Measurements from ENCODE around the gene GSDME.

The GSDME gene

GRCh38 chr7:24657980-24658379 is 99.3 kb downstream of the GSDME start:
- Histone ChIP-seq H3K27ac (ENCODE audit: extremely low read depth, low read depth, low read length) (no peak overlapping the region), H3K9me3 (ENCODE audit: control insufficient read depth, insufficient read depth, low read depth, low read length) (no peaks in the 10 kb centered on the region), H3K4me3 (ENCODE audit: low read depth, low read length) (no peak overlapping the region), H3K4me1 (ENCODE audit: control insufficient read depth, insufficient read depth, low read length) (no peaks in the 10 kb centered on the region), H3K36me3 (ENCODE audit: control insufficient read depth in 2 of 2, insufficient read depth in 1 of 2, low read length in 2 of 2) (no peaks in the 10 kb centered on the region; a peak in 1 of 3 replicates)
- ChIA-PET CTCF (no interaction called here), POLR2A (no interaction called here)
- no peak for TF ChIP-seq KLF7 (tag by site-specific recombination; IDR thresholded peaks at IDR 0.05; ENCODE audit: borderline replicate concordance)
- no peak for TF ChIP-seq ZNF239 (tag by site-specific recombination; IDR thresholded peaks at IDR 0.05)
- TF ChIP-seq REPIN1 (tag by site-specific recombination; IDR thresholded peaks at IDR 0.05; ENCODE audit: low read depth), result no peak
- no peak for TF ChIP-seq ZNF426 (tag by site-specific recombination; IDR thresholded peaks at IDR 0.05)
- no peak for TF ChIP-seq KLF9 (tag by site-specific recombination; IDR thresholded peaks at IDR 0.05; ENCODE audit: low read depth)
- TF ChIP-seq ZNF529 (tag by site-specific recombination; IDR thresholded peaks at IDR 0.05; ENCODE audit: insufficient replicate concordance), result no peak
- no peak for TF ChIP-seq ZFP41 (tag by site-specific recombination; IDR thresholded peaks at IDR 0.05; ENCODE audit: borderline replicate concordance)

GRCh38 chr7:24656608-24657007 is 100.7 kb downstream of the GSDME start:
- POLR2A ChIA-PET, result no interaction called here
- CTCF ChIA-PET, result interaction anchor here (0.5 to 1.0 kb wide), 6 partner anchors 9 to 405 kb away, joined by 3 to 4 read pairs (median 3); no protein-coding TSS in a partner anchor
- Histone ChIP-seq H3K27ac (ENCODE audit: extremely low read depth, low read depth, low read length) (no peak overlapping the region), H3K4me1 (ENCODE audit: control insufficient read depth, insufficient read depth, low read length) (no peaks in the 10 kb centered on the region), H3K9me3 (ENCODE audit: control insufficient read depth, insufficient read depth, low read depth, low read length) (no peaks in the 10 kb centered on the region), H3K4me3 (ENCODE audit: low read depth, low read length) (no peak overlapping the region), H3K36me3 (ENCODE audit: control insufficient read depth in 2 of 2, insufficient read depth in 1 of 2, low read length in 2 of 2) (peaks cover 0 to under 1% of the 10 kb centered on the region in 2 experiments; a peak in 1 of 3 replicates)
- TF ChIP-seq ZNF362 (tag by site-specific recombination; IDR thresholded peaks at IDR 0.05) (no peak), ZNF600 (tag by site-specific recombination; IDR thresholded peaks at IDR 0.05) (no peak), ZNF704 (tag by site-specific recombination; IDR thresholded peaks at IDR 0.05) (no peak), ZNF391 (tag by site-specific recombination; IDR thresholded peaks at IDR 0.05; ENCODE audit: borderline replicate concordance, low read depth) (no peak), ZNF221 (tag by site-specific recombination; IDR thresholded peaks at IDR 0.05; ENCODE audit: borderline replicate concordance) (no peak), GLIS2 (tag by site-specific recombination; IDR thresholded peaks at IDR 0.05) (no peak), ZNF639 (tag by site-specific recombination; IDR thresholded peaks at IDR 0.05) (no peak), ZNF148 (tag by site-specific recombination; IDR thresholded peaks at IDR 0.05; ENCODE audit: borderline replicate concordance) (no peak), ZBTB17 (tag by site-specific recombination; IDR thresholded peaks at IDR 0.05) (no peak)

All from HEK293 (cell line).